KG1 (cell line): Measurements from ENCODE around the gene SPRN.
"Not testable (repeated sequence)": the region's sequence is repeated elsewhere in the genome, so short reads cannot be mapped to it uniquely, and the experiment has no call there.

Experiments used
- DNase-seq: peaks from one replicate; lab custom pipeline; 2025; lab: John Stamatoyannopoulos, UW

The SPRN gene

GRCh38 chr10:133456041-133456951, 31.9 kb upstream of the SPRN start:
- DNase-seq = no peak

DNA sequence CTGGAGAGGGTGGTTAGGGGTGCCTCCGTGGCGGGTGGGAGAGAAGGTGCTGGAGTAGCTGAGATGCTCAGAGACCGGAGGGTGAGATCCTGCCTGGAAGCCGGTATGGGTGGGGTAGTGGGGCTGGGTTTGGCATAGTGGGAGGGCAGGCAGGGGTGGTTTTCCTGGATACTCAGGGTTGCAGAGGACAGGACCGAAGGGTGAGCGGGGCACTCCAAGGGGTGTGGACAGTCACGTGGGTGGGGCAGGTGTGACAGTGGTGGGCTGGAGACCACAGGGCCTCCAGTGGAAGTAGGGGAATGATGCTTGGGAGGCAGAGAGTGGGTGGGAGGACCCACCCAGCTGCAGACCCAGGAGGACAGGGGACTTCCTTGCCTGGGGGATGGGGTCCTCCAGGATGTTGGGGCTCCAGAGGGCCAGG, 31.2 kb upstream of the SPRN start:
- no peak for DNase-seq

- DNase-seq = no peak
Measured at GRCh38 chr10:133455196-133455595, 30.8 kb upstream of the SPRN start.

DNA sequence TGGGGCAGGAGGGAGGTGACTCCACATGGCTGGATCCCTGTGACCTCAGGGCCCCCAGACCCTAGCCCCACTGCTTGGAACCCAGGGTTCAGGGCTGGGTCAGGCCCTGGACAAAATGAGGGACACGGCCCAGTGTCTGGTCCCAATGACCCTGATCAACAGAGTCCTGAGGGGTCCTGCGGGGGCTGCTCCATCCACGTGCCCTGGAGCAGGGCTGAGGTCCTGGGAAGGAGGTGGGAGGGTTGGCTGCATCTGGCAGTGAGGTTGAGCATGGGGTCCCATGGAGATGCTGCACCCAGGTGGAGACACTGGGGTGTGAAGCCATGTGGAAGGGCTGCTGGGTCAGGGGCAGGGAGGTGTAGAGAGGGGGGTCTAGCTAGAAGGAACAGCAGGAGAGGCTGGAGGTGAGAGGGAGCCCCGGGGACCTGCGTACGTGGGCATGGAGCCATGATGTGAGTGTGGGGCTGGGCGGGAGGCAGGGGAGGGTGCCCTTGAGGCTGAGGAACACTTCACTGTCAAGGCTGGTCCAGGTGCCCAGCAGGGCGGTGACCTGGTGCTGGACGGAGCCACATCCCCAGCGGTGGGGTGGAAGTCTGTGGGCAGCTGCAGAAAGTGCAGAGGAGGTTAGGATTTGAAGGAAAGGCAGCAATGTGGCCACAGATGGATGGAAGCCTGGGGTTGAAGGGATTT, 29.9 kb upstream of the SPRN start:
- DNase-seq = no peak

DNA sequence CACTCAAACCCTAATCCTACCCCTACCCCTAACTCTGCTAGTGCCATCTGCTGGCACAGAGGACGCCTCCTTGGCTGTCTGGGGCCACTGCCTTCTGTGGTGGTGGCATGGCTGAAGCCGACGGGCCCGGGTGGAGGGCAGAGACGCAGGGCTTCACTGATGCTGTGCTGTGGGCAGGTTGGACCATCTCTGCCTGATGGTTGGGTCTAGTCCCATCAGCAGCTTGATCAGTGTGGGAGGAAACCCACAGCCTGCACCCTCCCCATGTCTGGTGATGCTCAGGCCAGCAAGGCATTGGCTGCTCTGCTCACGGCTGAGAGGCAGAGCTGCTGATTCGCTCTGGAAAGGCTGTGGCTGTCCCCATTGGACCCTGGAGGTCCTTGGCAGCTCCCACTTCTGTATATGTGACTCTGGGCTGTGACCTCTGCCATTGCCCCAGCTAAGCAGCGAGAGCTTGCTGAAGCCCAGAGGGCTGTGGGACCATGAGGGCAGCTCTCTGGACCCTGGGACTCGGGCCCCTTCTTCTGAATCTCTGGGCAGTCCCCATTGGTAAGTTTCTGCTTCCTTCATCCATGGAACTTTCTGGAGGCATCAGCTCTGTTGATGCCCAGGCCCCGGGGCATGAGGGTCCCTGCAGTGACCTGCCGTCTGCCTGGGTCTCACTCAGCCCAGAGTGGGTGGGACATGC, 29.2 kb upstream of the SPRN start, which contains the start of gene SCART1:
Gene SCART1 (plus strand): TSS at position 430 of the 688 bp plus-strand sequence. CDS start 53 bp downstream, at position 483.
- no peak for DNase-seq

GRCh38 chr10:133452453-133452852, 28.0 kb upstream of the SPRN start:
- no peak for DNase-seq

DNA sequence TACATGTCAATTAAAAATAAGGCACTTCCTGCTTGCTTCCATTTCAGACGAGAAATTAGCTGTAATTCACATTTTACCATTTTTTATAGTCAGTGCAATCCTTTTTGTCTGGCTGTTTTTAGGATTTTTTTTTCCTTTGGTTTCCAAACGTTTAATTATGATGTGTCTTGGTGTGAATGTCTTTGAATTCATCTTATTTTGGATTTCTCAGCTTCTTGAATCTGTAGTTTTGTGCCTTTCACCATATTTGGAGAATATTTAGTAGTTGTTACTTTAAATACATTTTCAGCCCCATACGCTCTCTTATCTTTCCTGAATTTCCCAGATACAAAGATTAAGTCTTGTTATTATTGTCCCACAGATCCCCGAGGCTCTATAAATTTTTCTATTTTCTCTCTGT, 26.9 kb upstream of the SPRN start:
- DNase-seq = no peak

GRCh38 chr10:133448120-133448519, 23.7 kb upstream of the SPRN start:
- no peak for DNase-seq

GRCh38 chr10:133446979-133447378, 22.6 kb upstream of the SPRN start:
- DNase-seq = no peak

GRCh38 chr10:133445751-133446708, 21.6 kb upstream of the SPRN start:
- DNase-seq = no peak

DNA sequence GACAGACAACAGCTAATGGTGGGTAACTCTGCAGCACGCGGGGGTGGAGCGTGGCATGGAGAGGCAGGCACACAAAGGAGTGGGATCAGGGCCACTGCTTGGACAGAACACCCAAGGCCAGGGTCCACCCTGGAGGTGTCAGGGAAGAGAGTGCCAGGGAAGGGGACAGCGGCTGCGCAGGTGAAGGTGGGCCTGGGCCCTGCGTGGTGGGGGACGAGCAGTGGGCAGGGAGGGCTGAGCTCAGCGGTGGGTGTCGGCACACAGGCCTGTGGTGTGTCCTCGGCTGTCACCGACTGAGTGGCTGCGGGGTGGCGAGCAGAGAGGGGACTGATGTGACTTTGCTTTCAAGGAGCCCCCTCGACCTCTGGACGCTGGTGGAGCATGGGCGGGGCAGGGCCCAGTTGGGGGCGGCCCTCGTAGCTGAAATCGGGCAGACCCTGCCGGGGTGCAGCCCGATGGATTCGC, 20.9 kb upstream of the SPRN start:
- DNase-seq = no peak

DNA sequence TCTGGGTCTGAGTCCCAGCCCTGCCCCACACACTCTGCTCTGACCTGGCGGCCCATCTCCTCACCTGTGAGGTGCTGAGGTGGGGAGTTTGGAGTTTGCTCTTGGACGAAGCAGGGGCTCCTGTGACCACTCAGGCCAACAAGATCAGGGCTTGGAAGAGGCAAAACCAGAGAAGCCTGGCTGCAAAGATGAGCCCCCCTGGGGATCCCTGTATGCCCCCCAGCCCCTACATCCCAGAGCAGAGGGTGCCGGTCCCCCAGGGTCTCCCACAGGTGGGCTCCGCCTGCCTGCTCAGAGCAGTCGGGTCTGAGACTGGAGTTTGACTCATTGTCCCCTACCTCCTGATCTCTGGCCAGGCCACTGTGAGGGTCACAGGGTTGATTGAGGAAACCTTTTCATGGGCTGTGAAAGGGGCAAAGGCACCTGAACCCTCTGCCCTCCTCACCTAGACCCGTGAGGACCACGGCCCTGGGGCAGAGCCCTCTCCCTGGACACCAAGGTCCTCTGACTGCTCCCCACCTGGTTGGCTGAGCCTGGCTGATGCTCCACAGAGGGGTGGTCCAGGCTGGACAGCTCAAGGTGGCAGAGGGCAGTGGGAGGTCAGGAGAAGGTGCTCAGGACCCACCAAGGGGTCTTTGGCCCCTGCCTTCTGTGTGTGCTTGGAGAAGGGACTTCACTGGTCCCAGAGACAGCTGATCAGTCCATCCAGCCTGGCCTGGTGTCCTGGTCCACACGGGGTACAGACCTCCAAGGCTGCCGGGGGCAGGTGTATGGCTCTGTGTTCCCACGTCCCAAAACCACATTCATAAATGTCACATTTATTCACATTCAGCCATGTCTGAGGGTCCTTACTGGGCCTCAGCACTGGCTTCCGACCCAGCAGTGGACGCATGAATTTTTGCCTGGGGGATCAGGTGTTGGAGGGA, 20.2 kb upstream of the SPRN start:
- DNase-seq = no peak

- no peak for DNase-seq
Measured at GRCh38 chr10:133442967-133443924, 18.8 kb upstream of the SPRN start.

DNA sequence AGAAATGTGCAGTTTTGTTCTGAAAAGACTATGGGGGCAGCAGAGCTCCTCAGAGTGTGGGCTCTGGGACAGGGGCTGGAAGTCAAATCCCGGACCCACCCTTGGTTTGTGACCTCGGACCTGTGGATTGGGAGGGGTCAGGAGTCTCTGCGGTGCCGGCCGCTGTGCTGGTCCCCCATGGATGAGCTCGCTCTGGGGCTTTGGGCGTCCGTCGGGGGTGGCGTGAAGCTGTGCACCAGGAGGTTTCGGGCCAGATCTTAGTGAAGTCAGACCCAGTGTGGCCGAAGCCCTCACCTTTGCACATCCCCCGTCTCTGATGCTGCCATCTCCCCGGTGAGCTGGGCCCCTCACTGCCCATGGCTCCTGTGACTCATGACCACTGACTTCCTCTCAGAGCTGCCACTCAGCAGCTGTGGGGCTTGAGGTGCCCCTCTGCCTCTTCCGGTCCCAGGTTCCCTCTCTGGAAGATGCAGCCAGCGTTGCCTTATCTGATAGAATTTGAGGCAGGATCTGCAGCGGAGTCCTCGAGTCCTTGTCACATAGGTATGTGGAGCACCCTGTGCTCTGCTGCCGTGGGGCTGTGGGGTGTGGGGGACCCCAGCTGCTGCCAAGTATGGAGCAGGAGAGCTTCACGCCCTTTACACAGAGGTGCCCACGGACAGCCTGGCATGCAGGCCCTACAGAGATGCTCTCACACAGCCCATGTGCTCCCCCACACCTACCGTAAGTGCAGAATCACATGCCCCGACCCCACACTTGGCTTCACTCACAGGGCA, 18.0 kb upstream of the SPRN start:
- DNase-seq = peak; percentile 72

DNA sequence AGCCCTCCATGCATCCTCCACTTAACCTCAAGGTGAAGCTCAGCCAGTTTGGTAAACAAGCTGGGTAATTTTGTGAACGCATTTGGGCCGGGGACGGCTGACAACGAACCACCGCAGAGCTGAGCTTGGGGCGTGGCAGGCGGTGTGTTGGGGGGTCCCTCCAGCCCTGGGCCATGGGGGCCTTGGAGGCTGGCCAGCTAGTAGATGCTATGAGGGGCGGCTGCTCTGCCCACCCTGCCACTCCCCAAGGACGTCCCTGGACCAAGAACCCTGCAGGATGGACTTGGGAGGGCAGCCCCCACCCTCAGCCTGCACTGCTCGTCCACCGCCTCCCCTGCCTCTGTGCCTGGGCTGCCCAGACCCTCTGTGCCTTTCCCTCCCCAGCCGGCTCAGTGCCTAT, 17.4 kb upstream of the SPRN start:
- no peak for DNase-seq

GRCh38 chr10:133441356-133441755, 16.9 kb upstream of the SPRN start:
- not testable (repeated sequence) for DNase-seq

DNA sequence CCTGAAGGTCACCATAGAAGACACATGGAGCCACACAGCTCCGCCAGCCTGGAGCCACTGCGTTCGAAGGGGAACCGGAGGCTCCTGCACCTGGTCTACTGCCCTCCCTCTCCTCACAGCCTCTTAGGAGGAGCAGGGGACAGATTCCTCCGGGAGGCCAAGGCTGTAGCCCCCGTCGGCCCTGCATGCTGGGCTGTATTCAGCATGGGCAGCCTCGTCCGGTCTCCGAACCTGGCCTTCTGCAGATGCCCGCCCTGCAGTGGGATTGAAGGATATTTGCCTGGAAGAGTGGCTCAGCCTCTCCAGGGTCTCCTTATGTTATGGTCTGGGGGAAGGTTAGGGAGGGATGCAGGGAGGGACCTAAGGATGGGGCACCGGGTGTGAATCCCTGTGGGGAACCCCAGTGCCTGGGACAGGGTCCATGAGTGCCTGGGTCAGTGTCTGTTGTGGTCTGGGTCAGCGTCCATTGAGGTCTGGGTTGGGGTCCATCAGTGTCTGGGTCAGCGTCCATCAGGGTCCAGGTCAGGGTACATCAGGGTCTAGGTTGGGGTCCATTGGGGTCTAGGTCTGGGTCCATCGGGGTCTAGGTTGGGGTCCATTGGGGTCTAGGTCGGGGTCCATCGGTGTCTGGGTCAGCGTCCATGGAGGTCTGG, 16.3 kb upstream of the SPRN start:
- DNase-seq = no peak
